Activated B cell treated with CpG ODN at 0.5 μM for 24 hours (primary cell): Measurements from ENCODE around the gene ANKRD11. TPM values are rescaled to one million over a fixed set of nuclear protein-coding genes. Genes with fewer than 3 reads are reported as not detected.

Source experiments
- ATAC-seq: fragments of 200-7000 bp; cut with Tn5 transposase; one replicate; pipeline ENCODE4 v1.10.0; 2021; ENCODE audit warnings: low read depth, mild to moderate bottlenecking, moderate library complexity
- CTCF ChIA-PET: fragments of 350-600 bp; sonication (Branson Sonifier 250); formaldehyde crosslinking; loops from one replicate; lab custom pipeline; 2021; ENCODE audit warnings: antibody characterized with exemption; lab: Charles Lee
- POLR2A ChIA-PET: fragments of 350-600 bp; sonication (Branson Sonifier 250); formaldehyde crosslinking; loops from one replicate; lab custom pipeline; 2021; ENCODE audit warnings: antibody characterized with exemption; lab: Charles Lee
- DNase-seq: peaks from one replicate; pipeline ENCODE4 v3.0.0; 2022
- H3K27ac Mint-ChIP-seq: one replicate; pipeline ENCODE4 v1.8.0; 2020; ENCODE audit warnings: mixed read lengths
- H3K27me3 Mint-ChIP-seq: one replicate; pipeline ENCODE4 v1.8.0; 2021; ENCODE audit warnings: mixed read lengths
- H3K36me3 Mint-ChIP-seq: one replicate; pipeline ENCODE4 v1.8.0; 2021; ENCODE audit warnings: low read depth, mixed read lengths
- H3K4me1 Mint-ChIP-seq: one replicate; pipeline ENCODE4 v1.8.0; 2021; ENCODE audit warnings: mixed read lengths
- H3K4me3 Mint-ChIP-seq: one replicate; pipeline ENCODE4 v1.8.0; 2020; ENCODE audit warnings: mild to moderate bottlenecking, mixed read lengths
- H3K9me3 Mint-ChIP-seq: one replicate; pipeline ENCODE4 v1.8.0; 2020; ENCODE audit warnings: mixed read lengths
- CTCF ChIP-seq: fragments of 200-600 bp; IDR thresholded peaks from one replicate; pipeline ENCODE4 v1.8.0; 2022; ENCODE audit warnings: antibody characterized with exemption, mild to moderate bottlenecking
- intact Hi-C: fragments of 100-400 bp; cut with micrococcal nuclease; formaldehyde crosslinking; loops from one replicate; pipeline ENCODE4 v1.15.1; 2024
- total RNA-seq: library from RNA; stranded (reverse); gene quantifications from 2 replicates; pipeline ENCODE4 v1.2.3, GENCODE V29; 2022

Gene ANKRD11
- total RNA-seq, 1 donor from 2014 or later: 243 TPM

GRCh38 chr16:89398924-89399323 lies 91.4 kb downstream of the ANKRD11 start:
- DNase-seq: no peak
- Mint-ChIP-seq H3K27ac (no peak overlapping the region), H3K27me3 (no peaks in the 10 kb centered on the region), H3K4me1 (peaks cover 60% of the 10 kb centered on the region), H3K4me3 (no peak overlapping the region), H3K9me3 (no peaks in the 10 kb centered on the region), H3K36me3 (peaks cover 33% of the 10 kb centered on the region)
- ChIA-PET CTCF (no interaction called here), POLR2A (interaction anchor here (0.6 to 0.7 kb wide), 2 partner anchors 9 to 365 kb away, joined by 3 read pairs; no protein-coding TSS in a partner anchor)
- intact Hi-C loops: no loop called here
- TF ChIP-seq CTCF: no peak
- no peak for ATAC-seq

GRCh38 chr16:89397331-89397861 lies 93.0 kb downstream of the ANKRD11 start:
- peaks cover 59% of the 10 kb centered on the region for H3K4me1 Mint-ChIP-seq
- peaks cover 36% of the 10 kb centered on the region for H3K36me3 Mint-ChIP-seq
- no peaks in the 10 kb centered on the region for H3K27me3 Mint-ChIP-seq
- intact Hi-C loops: no loop called here
- H3K27ac Mint-ChIP-seq: no peak overlapping the region
- TF ChIP-seq CTCF: no peak
- CTCF ChIA-PET: no interaction called here
- no peaks in the 10 kb centered on the region for H3K9me3 Mint-ChIP-seq
- H3K4me3 Mint-ChIP-seq: no peak overlapping the region
- no peak for DNase-seq
- POLR2A ChIA-PET: no interaction called here
- no peak for ATAC-seq

GRCh38 chr16:89396156-89396555 lies 94.2 kb downstream of the ANKRD11 start:
- ChIA-PET POLR2A (no interaction called here), CTCF (interaction anchor here (1.0 kb wide), 1 partner anchor 21 kb away, joined by 3 read pairs; no protein-coding TSS in a partner anchor)
- peaks cover 60% of the 10 kb centered on the region for H3K4me1 Mint-ChIP-seq
- H3K27me3 Mint-ChIP-seq: no peaks in the 10 kb centered on the region
- H3K4me3 Mint-ChIP-seq: no peak overlapping the region
- DNase-seq (no peak), ATAC-seq (no peak)
- H3K36me3 Mint-ChIP-seq: peaks cover 37% of the 10 kb centered on the region
- no peak for TF ChIP-seq CTCF
- intact Hi-C loops: no loop called here
- H3K9me3 Mint-ChIP-seq: no peaks in the 10 kb centered on the region
- H3K27ac Mint-ChIP-seq: no peak overlapping the region

GRCh38 chr16:89395150-89396142 lies 94.9 kb downstream of the ANKRD11 start:
- intact Hi-C loops: no loop called here
- Mint-ChIP-seq H3K4me1 (peaks cover 58% of the 10 kb centered on the region), H3K4me3 (no peak overlapping the region), H3K9me3 (no peaks in the 10 kb centered on the region), H3K36me3 (peaks cover 40% of the 10 kb centered on the region), H3K27ac (no peak overlapping the region), H3K27me3 (no peaks in the 10 kb centered on the region)
- no peak for ATAC-seq
- DNase-seq: no peak
- ChIA-PET CTCF (interaction anchor here (1.0 kb wide), 1 partner anchor 20 kb away, joined by 3 read pairs; no protein-coding TSS in a partner anchor), POLR2A (interaction anchor here (0.7 kb wide), 1 partner anchor 13 kb away, joined by 3 read pairs; no protein-coding TSS in a partner anchor)
- TF ChIP-seq CTCF: no peak
